Ovary (tissue), 9 donors: Measurements from ENCODE around the gene RTCA. TPM values are rescaled to one million over a fixed set of nuclear protein-coding genes. Genes with fewer than 3 reads are reported as not detected.
"Not testable (repeated sequence)": the region's sequence is repeated elsewhere in the genome, so short reads cannot be mapped to it uniquely, and the experiment has no call there.

Experiments used
- DNase-seq, 5 donors: peaks; one replicate each; pipeline ENCODE4 v3.0.0-alpha.2; 2019 to 2020
- H3K27ac ChIP-seq, 2 donors: fragments of 200-600 bp; one replicate each; pipeline versions ENCODE4 v1.5.1 to v1.8.0; 2019 to 2022
- H3K27me3 ChIP-seq: fragments of 200-600 bp; one replicate; pipeline ENCODE4 v1.8.0; 2022
- H3K36me3 ChIP-seq: fragments of 200-600 bp; sonication (generic); one replicate; pipeline ENCODE4 v1.5.1; 2019
- H3K4me1 ChIP-seq: one replicate; pipeline ENCODE4 v1.8.1; 2013; ENCODE audit warnings: mild to moderate bottlenecking, moderate library complexity; ENCODE audit not compliant: insufficient read depth
- H3K4me3 ChIP-seq: fragments of 200-600 bp; sonication (generic); one replicate; pipeline ENCODE4 v1.5.1; 2017
- H3K9me3 ChIP-seq, 2 donors: fragments of 200-600 bp in 1 of 2; sonication (generic) in 1 of 2; one replicate each; pipeline versions ENCODE4 v1.5.1 to v1.8.1; 2013 to 2019; ENCODE audit warnings: mild to moderate bottlenecking in 1 of 2, moderate library complexity in 1 of 2
- CTCF ChIP-seq, 3 donors: fragments of 450-650 bp in 2 of 3; fragments of 200-600 bp in 1 of 3; IDR thresholded peaks; one replicate each; pipeline versions ENCODE4 v1.5.1 to v1.8.0; 2016 to 2022; ENCODE audit warnings: antibody characterized with exemption in 3 of 3, mild to moderate bottlenecking in 1 of 3
- EP300 ChIP-seq: sonication (generic); formaldehyde crosslinking; IDR thresholded peaks from one replicate; pipeline ENCODE4 v1.6.1; 2017; ENCODE audit warnings: antibody characterized with exemption
- POLR2A ChIP-seq: fragments of 450-650 bp; IDR thresholded peaks from one replicate; pipeline ENCODE4 v1.6.1; 2017; ENCODE audit warnings: antibody characterized with exemption, mild to moderate bottlenecking, moderate library complexity
- WGBS, 3 donors: extraction: QIAGEN DNeasy Blood & Tissue Kit in 1 of 3; methylation state at CpG; one replicate each; pipeline versions ENCODE4 v1.1.5 to v1.1.7; 2013 to 2017; 5-methylcytosine and 5-hydroxymethylcytosine counted together
- intact Hi-C, 4 donors: fragments of 100-400 bp; cut with DNase I; formaldehyde crosslinking; loops; one replicate each; pipeline versions ENCODE4 v1.11.0 to v1.15.1; 2022 to 2023
- microRNA counts: library from miRNA; unstranded; fragments of <30 nt; microRNA quantifications from one replicate; lab custom pipeline; 2016
- microRNA-seq, 3 donors: library from miRNA; unstranded; fragments of <30 nt; microRNA quantifications; one replicate each; pipeline versions ENCODE4 to v1.2.0, GENCODE V29; 2019 to 2020
- polyA plus RNA-seq, 2 donors: library from polyadenylated mRNA; stranded (reverse); fragments of 200-250 nt in 1 of 2; fragments of 350-450 nt in 1 of 2; fragmentation: Illumina TruSeq in 1 of 2; extraction: RNeasy Lipid Tissue Mini Kit (QIAGEN cat#74804) in 1 of 2; gene quantifications; one replicate each; pipeline ENCODE4 v1.2.3, GENCODE V29; 2013 to 2014
- small RNA-seq: library from RNA; depleted of rRNA; stranded (forward); fragments of <200 nt; gene quantifications from one replicate; pipeline ENCODE3, GENCODE V24; 2016
- total RNA-seq, 7 donors: library from RNA; depleted of rRNA in 2 of 7; stranded (reverse); fragments of >200 nt in 2 of 7; fragmentation: NEBNext Ultra II Directional in 3 of 7; extraction: Animal tissue kit (Norgen Biotek cat#: 25700) in 3 of 7; gene quantifications; one replicate each; pipeline versions ENCODE4 v1.1.0 to v1.2.4, GENCODE V29; 2016 to 2023
- donor health status: DM: no; HTN: no; CAD: no; lungs with moderate emphysema.
- donor health status: DM: no; HTN: no; CAD: no.
- donor health status: Bipolar disorder and iron deficiency.
- donor health status: DM: yes; HTN: yes; CAD: no.
- donor health status: DM: no; HTN: no; CAD: no.
- donor health status: DM: yes; HTN: yes; CAD: no.

RTCA gene
- total and polyA plus RNA-seq, 9 donors: 12.9 to 23.6 (median 14.7) TPM

DNA sequence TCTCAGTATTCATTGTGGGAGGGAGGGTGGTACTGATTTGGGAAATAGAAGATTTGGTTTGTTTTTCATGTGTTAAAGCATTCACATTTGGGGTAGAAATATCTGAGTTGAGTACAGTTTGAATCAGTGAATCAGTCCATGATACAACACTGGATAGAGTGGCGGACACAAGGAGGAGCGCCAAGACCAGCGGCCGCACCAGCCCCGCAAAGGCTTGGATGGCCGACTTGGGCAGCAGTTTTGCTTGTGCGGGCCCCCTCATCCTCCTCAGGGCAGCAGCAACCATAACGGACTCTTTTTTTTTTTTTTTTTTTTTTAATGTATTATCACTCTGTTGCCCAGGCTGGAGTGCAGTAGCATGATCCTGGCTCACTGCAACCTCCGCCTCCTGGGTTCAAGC is 66.3 kb downstream of the RTCA start:
- DNase-seq: no peak
- no peaks in the 10 kb centered on the region for H3K36me3 ChIP-seq
- WGBS, 3 donors: 84 to 95% (median 92%) methylated on average over 9 of the region's 9 CpGs
- H3K4me1 ChIP-seq: no peaks in the 10 kb centered on the region
- TF ChIP-seq EP300: no peak
- intact Hi-C loops: no loop called here
- H3K9me3 ChIP-seq: no peaks in the 10 kb centered on the region
- H3K27me3 ChIP-seq: no peaks in the 10 kb centered on the region
- H3K4me3 ChIP-seq: no peak overlapping the region
- no peak overlapping the region for H3K27ac ChIP-seq

- Histone ChIP-seq H3K36me3 (no peaks in the 10 kb centered on the region), H3K4me1 (no peaks in the 10 kb centered on the region), H3K9me3 (no peaks in the 10 kb centered on the region), H3K27me3 (no peaks in the 10 kb centered on the region), H3K27ac (no peak overlapping the region), H3K4me3 (no peak overlapping the region)
- 15 to 50% (median 26%) methylated on average over 1 of the region's 1 CpG for WGBS, 3 donors
- TF ChIP-seq CTCF (IDR thresholded peaks at IDR 0.05): no peak
- TF ChIP-seq POLR2A: no peak
- no peak for TF ChIP-seq EP300
- no peak for DNase-seq
- intact Hi-C loops: no loop called here
Measured at GRCh38 chr1:100335436-100335835, 69.4 kb downstream of the RTCA start.

DNA sequence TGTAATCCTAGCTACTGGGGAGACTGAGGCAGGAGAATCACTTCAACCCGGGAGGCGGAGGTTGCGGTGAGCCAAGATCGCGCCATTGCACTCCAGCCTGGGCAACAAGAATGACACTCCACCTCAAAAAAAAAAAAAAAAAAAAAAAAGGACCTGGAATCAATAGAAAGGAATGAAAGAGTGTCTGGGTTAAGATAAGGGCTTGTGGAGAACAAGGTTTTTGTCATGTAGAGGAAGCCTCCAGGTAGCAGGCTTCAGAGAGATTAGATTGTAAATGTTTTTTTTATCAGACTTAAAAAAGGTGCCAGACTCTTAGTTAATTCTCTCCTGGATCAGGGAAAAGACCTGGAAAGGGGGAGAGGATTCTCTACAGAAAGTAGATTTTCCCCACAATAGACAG is 71.9 kb downstream of the RTCA start:
- intact Hi-C loops, H3K27me3 ChIP-seq: not testable (repeated sequence)

GRCh38 chr1:100339735-100340134 is 73.7 kb downstream of the RTCA start:
- H3K27ac ChIP-seq, H3K27me3 ChIP-seq, intact Hi-C loops, H3K36me3 ChIP-seq, H3K4me3 ChIP-seq, DNase-seq, H3K9me3 ChIP-seq, H3K4me1 ChIP-seq: not testable (repeated sequence)
- WGBS, 3 donors: 83 to 94% (median 88%) methylated on average over 6 of the region's 6 CpGs

More for the DNA sequence above, 71.9 kb downstream of the RTCA start:
- not testable (repeated sequence) for H3K4me3 ChIP-seq, H3K4me1 ChIP-seq, H3K27ac ChIP-seq, H3K9me3 ChIP-seq, DNase-seq, H3K36me3 ChIP-seq
- WGBS, 3 donors: 94 to 98% (median 96%) methylated on average over 5 of the region's 5 CpGs

DNA sequence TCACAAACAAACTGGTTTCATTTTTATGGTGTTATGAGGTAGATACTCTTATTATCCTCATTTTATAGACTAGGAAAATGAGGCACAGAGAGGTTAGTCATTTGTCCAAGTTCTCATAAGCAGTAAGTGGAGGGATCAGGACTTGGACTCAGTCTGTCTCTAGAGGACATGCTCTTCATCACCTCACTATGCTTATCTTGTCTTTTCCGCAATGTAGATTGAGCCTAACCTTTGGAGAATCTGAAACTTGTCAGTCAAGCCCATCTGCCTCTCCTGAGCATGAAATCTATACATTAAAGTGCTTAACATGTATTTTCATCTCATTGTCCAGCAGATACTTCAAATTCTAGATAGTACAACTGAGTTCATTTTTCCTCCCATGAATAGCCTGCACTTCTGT is 74.5 kb downstream of the RTCA start:
- DNase-seq: no peak
- H3K36me3 ChIP-seq: no peaks in the 10 kb centered on the region

DNA sequence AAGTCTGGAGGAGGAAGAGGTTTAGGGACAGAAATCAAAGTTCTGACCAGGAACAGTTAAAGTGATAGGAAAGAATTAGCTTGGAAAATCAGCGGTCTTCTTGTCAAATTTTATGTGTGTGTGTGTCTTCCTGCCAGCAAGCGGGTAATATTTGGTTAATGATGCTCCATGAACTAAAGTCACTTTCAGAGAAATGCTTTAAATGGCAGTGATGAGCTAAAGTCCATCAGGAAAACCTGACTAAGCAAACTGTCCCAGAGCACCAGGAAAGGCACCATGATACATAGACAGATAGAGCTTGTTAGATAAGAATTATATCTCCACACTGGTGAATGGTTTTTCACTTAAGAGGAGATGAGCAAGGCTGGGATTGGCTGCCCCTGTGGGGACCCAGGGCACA is 76.3 kb downstream of the RTCA start:
- Histone ChIP-seq H3K27me3 (no peaks in the 10 kb centered on the region), H3K9me3 (no peaks in the 10 kb centered on the region), H3K4me1 (no peaks in the 10 kb centered on the region), H3K27ac (no peak overlapping the region), H3K4me3 (no peak overlapping the region), H3K36me3 (no peaks in the 10 kb centered on the region)
- intact Hi-C loops: no loop called here
- TF ChIP-seq POLR2A (no peak), EP300 (no peak), CTCF (IDR thresholded peaks at IDR 0.05) (no peak)
- 89 to 91% (median 90%) methylated on average over 2 of the region's 2 CpGs for WGBS, 3 donors
- DNase-seq: no peak

More for the DNA sequence above, 74.5 kb downstream of the RTCA start:
- no peaks in the 10 kb centered on the region for H3K27me3 ChIP-seq
- no peak for TF ChIP-seq EP300
- no peak for TF ChIP-seq POLR2A
- TF ChIP-seq CTCF (IDR thresholded peaks at IDR 0.05): no peak
- intact Hi-C loops: no loop called here
- no peak overlapping the region for H3K4me3 ChIP-seq
- WGBS, 3 donors: 82 to 93% (median 91%) methylated on average over 1 of the region's 1 CpG
- no peak overlapping the region for H3K27ac ChIP-seq
- no peaks in the 10 kb centered on the region for H3K4me1 ChIP-seq
- H3K9me3 ChIP-seq: no peaks in the 10 kb centered on the region

MicroRNA genes within 50 kb of the gene (microRNA counts, 767-probe panel; counts per million panel counts)
- 530 counts per million, percentile 78 among the panel's probes with 10 or more counts for microRNA hsa-miR-553 (lab: Ali Mortazavi, UCI)

Small RNA genes lying within 50 kb of the gene (microRNA-seq; reads per million reads assigned to microRNA genes)
- 0 reads per million in 3 donors for gene MIR553

Small RNA genes lying within 50 kb of the gene (small RNA-seq; reads per million reads assigned to genes)
- gene AL445928.1: not detected
- not detected for gene MIR553

Other genes starting within 250 kb of the RTCA start
- 1 to 10 TPM; 2.0 to 3.6 (median 3.1) TPM for gene SASS6, start 133.3 kb upstream of the RTCA start, total RNA-seq
- gene SASS6, start 133.3 kb upstream of the RTCA start, polyA plus RNA-seq: 1 to 10 TPM; 1.7 to 2.4 TPM
- 10 to 100 TPM; 10.5 to 23.3 (median 16.4) TPM for gene TRMT13, start 133.1 kb upstream of the RTCA start, total RNA-seq
- 10 to 100 TPM in 1 of 2 donors, 1 to 10 TPM in 1; 10.0 to 16.8 TPM for gene TRMT13, start 133.1 kb upstream of the RTCA start, polyA plus RNA-seq
- gene LRRC39, start 88.0 kb upstream of the RTCA start, total RNA-seq: 1 to 10 TPM in 2 of 7 donors, under 1 TPM in 5; 0.18 to 1.9 (median 0.63) TPM
- gene LRRC39, start 88.0 kb upstream of the RTCA start, polyA plus RNA-seq: under 1 TPM; 0.57 to 0.58 TPM
- 10 to 100 TPM in 5 of 7 donors, 1 to 10 TPM in 2; 6.3 to 17.4 (median 15.0) TPM for gene DBT, start 16.4 kb upstream of the RTCA start, total RNA-seq
- 10 to 100 TPM in 1 of 2 donors, 1 to 10 TPM in 1; 5.5 to 10.9 TPM for gene DBT, start 16.4 kb upstream of the RTCA start, polyA plus RNA-seq
- gene CDC14A, start 86.3 kb downstream of the RTCA start, total RNA-seq: 10 to 100 TPM in 4 of 7 donors, 1 to 10 TPM in 3; 6.9 to 47.4 (median 10.1) TPM
- gene CDC14A, start 86.3 kb downstream of the RTCA start, polyA plus RNA-seq: 1 to 10 TPM; 4.6 to 5.9 TPM